Activated B cell treated with CpG ODN at 0.5 μM for 24 hours (primary cell): ENCODE results near the gene FGFRL1. TPM values are rescaled to one million over a fixed set of nuclear protein-coding genes. Genes with fewer than 3 reads are reported as not detected.
"Not testable (repeated sequence)": the region's sequence is repeated elsewhere in the genome, so short reads cannot be mapped to it uniquely, and the experiment has no call there.

Source experiments
- ATAC-seq: fragments of 200-7000 bp; cut with Tn5 transposase; one replicate; pipeline ENCODE4 v1.10.0; 2021; ENCODE audit warnings: low read depth, mild to moderate bottlenecking, moderate library complexity
- CTCF ChIA-PET: fragments of 350-600 bp; sonication (Branson Sonifier 250); formaldehyde crosslinking; loops from one replicate; lab custom pipeline; 2021; ENCODE audit warnings: antibody characterized with exemption; lab: Charles Lee
- POLR2A ChIA-PET: fragments of 350-600 bp; sonication (Branson Sonifier 250); formaldehyde crosslinking; loops from one replicate; lab custom pipeline; 2021; ENCODE audit warnings: antibody characterized with exemption; lab: Charles Lee
- DNase-seq: peaks from one replicate; pipeline ENCODE4 v3.0.0; 2022
- H3K27ac Mint-ChIP-seq: one replicate; pipeline ENCODE4 v1.8.0; 2020; ENCODE audit warnings: mixed read lengths
- H3K27me3 Mint-ChIP-seq: one replicate; pipeline ENCODE4 v1.8.0; 2021; ENCODE audit warnings: mixed read lengths
- H3K36me3 Mint-ChIP-seq: one replicate; pipeline ENCODE4 v1.8.0; 2021; ENCODE audit warnings: low read depth, mixed read lengths
- H3K4me1 Mint-ChIP-seq: one replicate; pipeline ENCODE4 v1.8.0; 2021; ENCODE audit warnings: mixed read lengths
- H3K4me3 Mint-ChIP-seq: one replicate; pipeline ENCODE4 v1.8.0; 2020; ENCODE audit warnings: mild to moderate bottlenecking, mixed read lengths
- H3K9me3 Mint-ChIP-seq: one replicate; pipeline ENCODE4 v1.8.0; 2020; ENCODE audit warnings: mixed read lengths
- CTCF ChIP-seq: fragments of 200-600 bp; IDR thresholded peaks from one replicate; pipeline ENCODE4 v1.8.0; 2022; ENCODE audit warnings: antibody characterized with exemption, mild to moderate bottlenecking
- intact Hi-C: fragments of 100-400 bp; cut with micrococcal nuclease; formaldehyde crosslinking; loops from one replicate; pipeline ENCODE4 v1.15.1; 2024
- total RNA-seq: library from RNA; stranded (reverse); gene quantifications from 2 replicates; pipeline ENCODE4 v1.2.3, GENCODE V29; 2022

FGFRL1 gene
- total RNA-seq, 1 donor from 2014 or later = 5.6 TPM

DNA sequence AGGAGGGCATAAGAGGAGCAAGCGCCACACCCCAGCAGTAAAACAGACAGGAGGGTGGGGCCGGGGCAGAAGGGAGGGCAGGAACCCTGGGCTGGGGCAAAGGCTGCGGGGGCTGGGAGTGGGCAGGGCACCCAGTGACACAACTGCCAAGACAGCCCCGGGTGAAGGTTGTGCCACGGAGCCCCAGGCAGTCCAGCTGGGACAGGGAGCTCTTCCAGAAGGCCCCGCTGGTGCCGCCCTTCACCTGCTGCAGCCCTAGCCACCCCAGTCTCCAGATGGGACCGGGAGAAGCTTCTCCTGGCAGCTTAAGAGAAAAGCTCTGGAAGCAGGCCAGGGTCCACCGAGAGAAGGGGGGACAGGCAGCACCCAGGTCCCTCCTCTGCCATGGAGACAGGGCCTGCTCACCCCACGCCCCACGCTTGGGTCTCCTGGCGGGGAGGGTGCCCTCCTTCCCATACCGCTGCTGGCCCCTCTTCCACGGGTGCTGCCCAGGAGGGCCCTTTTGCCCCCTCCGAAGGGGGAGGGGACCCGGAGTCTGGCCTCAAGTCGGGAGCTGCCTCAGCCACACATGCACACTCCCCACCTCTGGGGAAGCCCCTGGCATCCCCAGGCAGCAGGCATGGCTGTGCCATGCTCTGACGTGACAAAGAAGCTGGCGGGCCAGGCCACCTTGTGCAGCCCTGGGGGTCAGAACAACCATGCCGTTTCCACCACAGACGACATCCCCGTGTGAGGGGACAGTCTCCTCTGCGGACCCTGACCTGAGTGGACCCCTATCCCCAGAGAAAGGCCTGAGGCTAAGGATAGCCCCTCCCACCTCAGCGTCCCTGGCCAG lies 39.5 kb upstream of the FGFRL1 start:
- Mint-ChIP-seq H3K27me3 (no peaks in the 10 kb centered on the region), H3K4me1 (peaks cover 13% of the 10 kb centered on the region), H3K4me3 (peak overlapping the region; percentile 46), H3K27ac (no peak overlapping the region), H3K36me3 (peaks cover 1% of the 10 kb centered on the region), H3K9me3 (no peaks in the 10 kb centered on the region)
- CTCF ChIA-PET = no interaction called here
- no peak for TF ChIP-seq CTCF
- POLR2A ChIA-PET = interaction anchor here (0.6 to 1.2 kb wide), 3 partner anchors 39 to 477 kb away, joined by 3 to 5 read pairs (median 4); partner anchors contain the start of genes GAK and TMEM175
- intact Hi-C loops = loop anchor here (2.0 kb wide), 3 partner anchors 39 to 609 kb away; partner anchors contain the start of gene FGFRL1
- ATAC-seq = no peak
- no peak for DNase-seq

DNA sequence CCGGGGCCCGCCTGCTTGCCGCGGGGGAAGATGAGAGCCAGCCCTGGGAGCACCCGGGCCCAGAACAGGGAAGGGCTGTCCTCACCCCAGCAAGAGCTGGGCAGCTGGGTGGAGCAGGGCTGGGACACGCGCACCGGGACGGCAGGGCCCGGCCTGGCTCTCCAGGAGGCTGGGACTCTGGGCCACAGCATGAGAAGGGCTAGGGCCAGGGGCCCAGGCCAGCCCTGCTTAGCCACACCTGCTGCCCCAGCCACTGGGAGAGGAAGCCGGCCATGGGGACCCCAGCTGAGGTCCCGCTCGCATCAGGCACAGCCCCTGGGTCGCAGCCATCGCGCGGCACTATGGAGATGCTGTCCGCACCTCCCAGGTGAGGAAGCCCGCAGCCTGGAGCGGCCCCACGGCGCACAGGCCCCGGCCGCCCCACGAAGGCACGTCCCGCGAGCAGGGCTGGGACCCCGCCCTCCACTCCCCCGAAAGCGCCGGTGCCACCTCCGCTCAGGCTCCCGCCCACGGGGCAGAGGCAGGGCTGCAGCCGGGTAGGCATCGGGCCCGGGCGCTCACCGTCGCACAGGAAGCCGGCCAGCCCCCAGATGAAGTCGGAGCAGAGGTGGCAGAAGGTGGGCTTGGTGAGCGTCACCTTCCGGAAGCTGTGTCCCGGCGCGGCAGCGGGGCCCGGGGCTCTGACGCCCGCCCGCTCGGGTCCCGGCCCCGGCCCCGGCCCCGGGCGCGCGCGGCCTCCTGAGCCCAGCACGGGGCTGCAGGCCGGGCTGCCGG lies 38.6 kb upstream of the FGFRL1 start:
- peaks cover 13% of the 10 kb centered on the region for H3K4me1 Mint-ChIP-seq
- DNase-seq (peak; percentile 55), ATAC-seq (peak; percentile 44)
- H3K36me3 Mint-ChIP-seq = peaks cover 1% of the 10 kb centered on the region
- POLR2A ChIA-PET = interaction anchor here (0.9 to 1.2 kb wide), 3 partner anchors 14 to 40 kb away, joined by 3 to 4 read pairs (median 3); partner anchors contain the start of genes GAK, IDUA and TMEM175
- no peak for TF ChIP-seq CTCF
- no peaks in the 10 kb centered on the region for H3K27me3 Mint-ChIP-seq
- peak overlapping the region; percentile 60 for H3K4me3 Mint-ChIP-seq
- no peak overlapping the region for H3K27ac Mint-ChIP-seq
- intact Hi-C loops = loop anchor here (1.0 to 2.0 kb wide), 9 partner anchors 14 to 608 kb away; partner anchors contain the start of genes FGFRL1, GAK, IDUA and PCGF3
- H3K9me3 Mint-ChIP-seq = no peaks in the 10 kb centered on the region
- CTCF ChIA-PET = no interaction called here

GRCh38 chr4:973431-974397 lies 37.7 kb upstream of the FGFRL1 start, which contains the start of gene DGKQ:
Gene DGKQ, minus strand, starts transcription at chr4:973569. Its CDS starts 87 bp downstream, at chr4:973482.
- ATAC-seq (peak; percentile 98), DNase-seq (peak; percentile 87)
- Mint-ChIP-seq H3K4me3 (peak within 1 kb of the TSS; percentile 60), H3K9me3 (no peaks in the 10 kb centered on the region), H3K36me3 (peaks cover 1% of the 10 kb centered on the region), H3K27ac (no peak within 1 kb of the TSS), H3K27me3 (no peaks in the 10 kb centered on the region), H3K4me1 (peaks cover 13% of the 10 kb centered on the region)
- ChIA-PET CTCF (no interaction called here), POLR2A (interaction anchor here (1.0 to 1.2 kb wide), 2 partner anchors 13 to 41 kb away, joined by 3 to 4 read pairs; partner anchors contain the start of genes GAK, IDUA and TMEM175)
- no peak for TF ChIP-seq CTCF
- intact Hi-C loops = loop anchor here (1.0 to 2.0 kb wide), 9 partner anchors 14 to 607 kb away; partner anchors contain the start of genes FGFRL1, GAK, IDUA and PCGF3

DNA sequence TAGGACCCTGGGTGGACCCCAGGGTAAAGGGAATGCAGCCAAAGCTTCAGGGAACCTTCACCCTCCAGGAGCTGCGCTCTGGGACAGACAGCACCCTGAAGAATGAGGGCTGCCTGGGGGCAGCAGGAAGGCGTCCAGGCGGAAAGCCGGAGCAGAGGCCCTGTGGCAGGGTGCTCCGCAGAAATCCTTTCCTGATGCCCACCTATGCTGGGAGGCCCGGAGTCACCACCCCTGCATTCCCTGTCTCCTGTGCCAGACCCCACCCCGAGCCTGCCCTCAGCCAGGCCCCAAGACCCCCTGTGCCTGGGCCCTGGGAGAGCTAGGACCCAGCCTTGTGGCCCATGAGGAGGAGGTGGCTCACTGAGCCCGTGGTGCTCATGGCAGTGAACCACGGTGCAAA lies 36.8 kb upstream of the FGFRL1 start:
- POLR2A ChIA-PET = no interaction called here
- ATAC-seq (no peak), DNase-seq (no peak)
- intact Hi-C loops = no loop called here
- Mint-ChIP-seq H3K9me3 (no peaks in the 10 kb centered on the region), H3K27ac (no peak overlapping the region), H3K4me3 (no peak overlapping the region), H3K27me3 (no peaks in the 10 kb centered on the region), H3K36me3 (peaks cover 1% of the 10 kb centered on the region), H3K4me1 (peaks cover 13% of the 10 kb centered on the region)
- CTCF ChIA-PET = no interaction called here
- TF ChIP-seq CTCF = no peak

DNA sequence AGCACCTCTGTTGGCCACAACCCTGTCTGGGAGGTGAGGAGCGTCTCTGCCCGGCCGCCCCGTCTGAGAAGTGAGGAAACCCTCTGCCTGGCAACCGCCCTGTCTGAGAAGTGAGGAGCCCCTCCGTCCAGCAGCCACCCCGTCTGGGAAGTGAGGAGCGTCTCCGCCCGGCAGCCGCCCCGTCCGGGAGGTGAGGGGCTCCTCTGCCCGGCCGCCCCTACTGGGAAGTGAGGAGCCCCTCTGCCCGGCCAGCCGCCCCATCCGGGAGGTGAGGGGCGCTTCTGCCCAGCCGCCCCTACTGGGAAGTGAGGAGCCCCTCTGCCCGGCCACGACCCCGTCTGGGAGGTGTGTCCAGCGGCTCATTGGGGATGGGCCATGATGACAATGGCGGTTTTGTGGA lies 35.4 kb upstream of the FGFRL1 start:
- DNase-seq, H3K36me3 Mint-ChIP-seq, CTCF ChIA-PET, intact Hi-C loops, H3K4me1 Mint-ChIP-seq, H3K27me3 Mint-ChIP-seq, POLR2A ChIA-PET, H3K4me3 Mint-ChIP-seq, H3K27ac Mint-ChIP-seq, ATAC-seq, H3K9me3 Mint-ChIP-seq: not testable (repeated sequence)
